Stimulated activated CD8-positive, alpha-beta memory T cell treated with anti-CD3 and anti-CD28 coated beads, Interleukin-15, amount 100 ng/mL, for 4 hours (primary cell): ENCODE results near the gene RRM2.
A peak's percentile ranks its signal among the peaks of the same experiment; 100 is the strongest.
"Not testable (repeated sequence)": the region's sequence is repeated elsewhere in the genome, so short reads cannot be mapped to it uniquely, and the experiment has no call there.

ENCODE experiments used
- DNase-seq, 2 donors: peaks; one replicate each; pipeline ENCODE4 v3.0.0-alpha.2; 2020; ENCODE audit warnings: low read depth in 2 of 2

Gene RRM2

DNA sequence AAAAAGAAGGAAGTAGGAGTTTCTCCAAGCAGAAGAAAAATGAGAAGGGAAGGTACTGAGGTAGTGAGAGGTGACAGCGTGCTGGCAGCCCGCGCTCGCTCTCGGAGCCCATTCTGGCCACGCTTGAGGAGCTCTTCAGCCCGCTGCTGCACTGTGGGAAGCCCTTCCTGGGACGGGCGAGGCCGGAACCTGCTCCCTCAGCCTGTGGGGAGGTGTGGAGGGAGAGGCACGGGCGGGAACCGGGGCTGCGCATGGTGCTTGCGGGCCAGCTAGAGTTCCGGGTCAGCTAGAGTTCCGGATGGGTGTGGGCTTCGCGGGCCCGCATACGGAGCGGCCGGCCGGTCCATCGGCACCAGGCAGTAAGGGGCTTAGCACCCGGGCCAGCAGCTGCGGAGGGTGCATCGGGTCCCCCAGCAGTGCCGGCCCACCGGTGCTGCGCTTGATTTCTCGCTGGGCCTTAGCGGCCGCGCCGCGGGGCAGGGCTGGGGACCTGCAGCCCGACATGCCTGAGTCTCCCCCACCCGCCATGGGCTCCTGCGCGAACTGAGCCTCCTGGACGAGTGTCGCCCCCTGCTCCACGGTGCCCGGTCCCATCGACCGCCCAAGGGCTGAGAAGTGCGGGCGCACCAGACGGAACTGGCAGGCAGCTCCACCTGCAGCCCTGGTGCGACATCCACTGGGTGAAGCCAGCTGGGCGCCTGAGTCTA, 31.2 kb upstream of the RRM2 start:
- DNase-seq: no peak

DNA sequence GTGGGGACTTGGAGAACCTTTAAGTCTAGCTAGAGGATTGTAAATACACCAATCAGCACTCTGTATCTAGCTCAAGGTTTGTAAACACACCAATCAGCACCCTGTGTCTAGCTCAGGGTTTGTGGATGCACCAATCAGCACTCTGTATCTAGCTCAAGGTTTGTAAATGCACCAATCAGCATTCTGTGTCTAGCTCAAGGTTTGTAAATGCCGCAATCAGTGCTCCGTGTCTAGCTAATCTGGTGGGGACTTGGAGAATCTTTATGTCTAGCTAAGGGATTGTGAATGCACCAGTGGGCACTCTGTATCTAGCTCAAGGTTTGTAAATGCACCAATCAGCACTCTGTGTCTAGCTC, 30.7 kb upstream of the RRM2 start:
- not testable (repeated sequence) for DNase-seq

DNA sequence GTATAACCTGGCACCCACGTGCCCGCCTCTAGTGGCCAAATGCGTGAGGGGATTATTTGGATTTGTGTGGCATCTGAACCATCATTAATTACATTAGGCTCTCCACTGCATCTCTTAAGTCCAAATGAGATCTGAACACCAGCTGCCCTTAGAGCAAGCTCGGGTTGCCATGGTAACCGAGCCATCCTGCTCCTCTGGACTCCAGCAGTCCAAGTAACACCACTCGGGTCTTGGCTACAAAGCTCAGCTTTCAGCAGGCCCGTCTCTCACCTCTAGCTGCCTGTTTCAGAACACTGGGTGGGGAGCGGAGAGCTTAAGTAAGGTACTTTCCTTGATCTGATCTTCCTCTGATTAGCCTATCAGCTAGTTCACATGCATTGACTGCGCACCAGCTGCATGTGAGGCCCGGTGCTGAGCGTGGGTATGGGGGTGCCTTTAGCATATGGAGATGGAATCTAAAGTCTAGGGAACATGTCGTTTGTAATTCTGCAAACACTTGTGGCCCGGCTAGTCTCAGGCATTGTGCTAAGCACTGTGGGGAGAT, 28.2 kb upstream of the RRM2 start:
- no peak for DNase-seq

DNA sequence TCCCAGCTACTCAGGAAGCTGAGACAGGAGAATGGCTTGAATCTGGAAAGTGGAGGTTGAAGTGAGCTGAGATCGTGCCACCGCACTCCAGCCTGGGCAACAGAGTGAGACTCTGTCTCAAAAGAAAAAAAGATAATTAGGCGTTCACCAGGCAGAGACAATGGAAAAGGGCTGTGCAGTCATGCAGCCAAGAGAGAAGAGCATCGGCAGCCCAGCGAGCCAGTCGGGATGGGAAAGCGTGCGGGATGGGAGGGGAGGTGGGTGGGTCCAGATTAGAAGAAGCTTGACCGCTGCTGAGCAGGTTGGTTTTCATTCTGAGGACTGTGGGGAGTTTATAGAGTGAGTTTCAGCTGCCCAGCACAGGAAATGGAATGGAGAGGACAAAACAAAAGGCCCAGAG, 27.4 kb upstream of the RRM2 start:
- DNase-seq: no peak

DNA sequence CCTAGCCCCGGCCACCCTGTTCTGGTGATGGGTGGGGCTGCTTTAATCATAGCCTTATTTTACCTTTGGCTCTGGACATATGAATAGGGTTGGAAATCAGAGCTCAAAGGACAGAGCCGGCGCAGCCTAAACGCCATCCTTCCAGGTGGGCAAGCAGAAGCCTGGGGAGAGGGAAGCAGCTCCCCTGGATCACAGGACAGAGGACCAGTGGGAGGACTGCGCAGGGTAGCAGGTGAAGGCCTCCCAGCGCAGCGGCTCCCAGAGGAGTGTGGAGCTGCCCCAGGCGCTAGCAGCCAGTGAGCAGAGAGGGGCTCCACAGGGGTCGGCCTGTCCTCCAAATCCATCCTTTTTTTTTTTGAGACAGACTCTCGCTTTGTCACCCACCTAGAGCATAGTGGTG, 25.9 kb upstream of the RRM2 start:
- no peak for DNase-seq

DNA sequence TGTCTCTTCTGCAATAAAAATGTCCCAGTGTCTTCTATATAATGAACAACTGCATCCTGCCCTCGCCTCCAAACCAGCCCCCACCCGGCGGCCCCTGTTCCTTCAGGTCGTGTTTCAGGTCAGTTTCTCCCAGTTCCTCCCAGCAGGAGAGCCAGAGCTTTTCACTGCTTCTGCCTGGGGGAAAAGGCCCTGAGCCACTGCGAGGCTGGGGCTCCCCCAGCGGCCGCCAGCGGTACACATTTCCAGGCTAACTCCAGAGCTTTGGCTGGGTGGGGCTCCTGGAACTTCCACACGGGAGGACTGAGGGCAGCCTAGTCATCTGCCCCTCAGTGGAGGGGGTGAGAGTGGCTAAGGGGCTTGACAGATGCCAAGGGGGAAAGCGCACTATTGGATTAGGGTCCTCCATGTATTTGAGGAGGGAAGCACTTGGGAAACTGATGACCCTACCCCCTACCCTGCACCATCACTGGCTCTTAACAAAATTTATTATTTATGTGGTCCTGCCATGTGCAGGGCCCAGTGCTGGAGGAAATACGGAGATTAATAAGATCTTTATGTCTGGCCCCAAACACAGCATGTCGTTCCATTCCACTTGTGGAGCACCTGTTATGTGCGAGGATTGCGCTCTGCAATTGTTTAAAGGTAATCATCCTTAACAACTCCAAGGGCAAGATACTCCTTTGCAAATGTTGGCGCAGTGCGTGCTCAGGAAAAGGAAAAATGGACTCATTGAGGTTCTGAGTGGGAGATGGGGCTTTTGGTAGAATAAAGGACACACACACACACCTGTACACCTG, 25.0 kb upstream of the RRM2 start:
- no peak for DNase-seq

DNA sequence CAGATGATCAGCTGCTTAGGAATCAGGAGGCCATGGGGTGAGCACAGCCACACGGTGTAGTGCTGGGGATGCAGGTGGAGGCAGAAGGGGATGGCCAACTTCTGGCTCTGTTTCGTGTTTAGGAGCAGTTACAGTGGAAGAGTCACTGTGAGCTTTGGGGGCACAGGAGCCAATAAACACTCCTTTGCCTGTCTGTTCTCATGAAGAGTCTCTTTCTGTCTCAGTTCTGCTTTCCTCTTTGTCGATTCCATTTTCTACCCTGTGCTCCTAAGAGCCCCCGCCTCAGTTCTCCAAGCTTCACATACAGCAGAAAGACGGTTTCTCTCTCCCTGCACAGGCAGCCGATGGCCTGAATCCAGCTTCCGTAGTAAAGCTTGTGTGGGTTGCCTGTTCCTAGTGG, 21.0 kb upstream of the RRM2 start:
- DNase-seq: no peak

DNA sequence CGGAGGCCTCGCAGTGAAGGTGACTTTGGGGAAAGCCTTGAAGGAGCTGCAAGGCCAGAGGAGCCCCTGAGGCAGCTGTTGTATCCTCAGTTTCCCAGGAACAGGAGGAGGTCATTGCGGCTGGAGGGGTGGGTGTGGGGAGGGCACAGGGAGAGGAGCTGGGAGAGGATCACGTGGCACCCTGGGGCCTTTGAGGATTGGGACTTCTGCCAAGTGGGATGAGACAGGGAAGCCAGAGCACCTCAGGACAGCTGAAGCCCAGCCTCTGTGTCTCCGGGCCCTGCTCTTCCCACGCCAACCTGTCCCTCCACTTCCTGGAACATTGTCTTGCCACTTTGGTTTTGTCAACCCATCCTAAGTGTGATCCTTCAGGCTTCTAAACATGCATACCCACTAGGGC, 19.4 kb upstream of the RRM2 start:
- no peak for DNase-seq

DNA sequence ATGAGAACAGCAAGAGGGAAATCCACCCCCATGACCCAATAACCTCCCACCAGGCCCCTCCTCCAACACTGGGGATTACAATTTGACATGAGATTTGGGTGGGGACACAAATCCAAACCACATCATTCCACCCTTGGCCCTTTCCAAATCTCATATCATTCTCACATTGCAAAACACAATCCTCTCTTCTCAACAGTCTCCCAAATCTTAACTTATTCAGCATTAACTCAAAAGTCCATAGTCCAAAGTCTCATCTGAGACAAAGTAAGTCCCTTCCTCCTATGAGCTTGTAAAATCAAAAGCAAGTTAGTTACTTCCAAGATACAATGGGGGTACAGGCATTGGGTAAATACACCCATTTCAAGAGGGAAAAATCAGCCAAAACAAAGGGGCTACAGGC, 17.6 kb upstream of the RRM2 start:
- DNase-seq: not testable (repeated sequence)

DNA sequence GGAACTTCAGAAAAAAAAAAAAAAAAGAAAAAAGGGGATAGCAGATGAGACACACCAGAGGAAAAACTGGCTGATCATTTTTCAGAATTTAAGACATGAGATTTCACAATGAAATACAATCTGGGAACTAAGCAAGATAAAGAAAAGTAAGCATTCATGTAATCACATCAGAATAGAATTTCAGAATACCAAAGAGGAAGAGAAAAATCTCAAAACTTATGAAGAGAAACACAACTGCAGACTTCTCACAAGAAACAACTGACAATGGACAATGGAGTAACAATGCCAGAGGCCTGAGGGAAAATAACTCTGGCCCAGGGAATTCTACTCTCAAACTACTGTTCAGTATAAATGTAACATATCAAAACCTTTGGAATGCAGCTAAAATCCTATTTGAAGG, 13.2 kb upstream of the RRM2 start:
- DNase-seq: no peak

DNA sequence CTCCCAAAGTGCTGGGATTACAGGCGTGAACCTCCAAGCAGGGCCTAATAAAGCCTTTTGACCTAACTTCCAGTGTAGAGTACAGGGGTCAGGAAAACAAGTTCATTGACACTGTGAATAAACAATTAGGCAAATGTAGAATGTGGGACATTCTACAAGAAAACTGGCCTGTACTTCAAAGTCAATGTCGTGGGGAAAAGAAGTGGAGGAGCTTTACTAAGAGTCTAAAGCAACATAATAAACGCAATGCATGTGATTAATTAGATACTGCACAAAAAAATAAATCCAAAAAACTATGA, 3.6 kb upstream of the RRM2 start:
- DNase-seq: no peak

DNA sequence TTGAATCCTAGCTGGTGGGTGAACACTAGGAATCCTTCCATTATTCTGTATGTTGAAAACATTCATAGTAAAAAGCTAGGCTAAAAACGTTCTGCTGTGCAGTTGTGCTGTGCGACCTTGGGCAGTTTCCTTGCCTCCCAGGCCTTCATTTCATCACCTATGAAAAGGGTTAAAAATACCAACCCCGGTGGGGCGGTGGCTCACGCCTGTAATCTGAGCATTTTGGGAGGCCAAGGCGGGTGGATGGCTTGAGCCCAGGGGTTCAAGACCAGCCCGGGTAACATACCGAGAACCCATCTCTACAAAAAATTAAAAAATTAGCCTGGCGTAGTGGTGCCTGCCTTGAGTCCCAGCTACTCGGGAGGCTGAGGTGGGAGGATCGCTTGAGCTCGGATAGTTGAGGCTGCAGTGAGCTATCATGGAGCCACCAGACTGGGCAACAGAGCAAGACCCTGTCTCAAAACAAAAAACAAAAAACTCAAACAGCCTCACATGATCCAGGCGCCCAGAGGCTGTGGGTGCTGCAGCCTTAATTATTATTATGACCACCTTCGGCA, 2.9 kb upstream of the RRM2 start:
- DNase-seq: no peak

DNA sequence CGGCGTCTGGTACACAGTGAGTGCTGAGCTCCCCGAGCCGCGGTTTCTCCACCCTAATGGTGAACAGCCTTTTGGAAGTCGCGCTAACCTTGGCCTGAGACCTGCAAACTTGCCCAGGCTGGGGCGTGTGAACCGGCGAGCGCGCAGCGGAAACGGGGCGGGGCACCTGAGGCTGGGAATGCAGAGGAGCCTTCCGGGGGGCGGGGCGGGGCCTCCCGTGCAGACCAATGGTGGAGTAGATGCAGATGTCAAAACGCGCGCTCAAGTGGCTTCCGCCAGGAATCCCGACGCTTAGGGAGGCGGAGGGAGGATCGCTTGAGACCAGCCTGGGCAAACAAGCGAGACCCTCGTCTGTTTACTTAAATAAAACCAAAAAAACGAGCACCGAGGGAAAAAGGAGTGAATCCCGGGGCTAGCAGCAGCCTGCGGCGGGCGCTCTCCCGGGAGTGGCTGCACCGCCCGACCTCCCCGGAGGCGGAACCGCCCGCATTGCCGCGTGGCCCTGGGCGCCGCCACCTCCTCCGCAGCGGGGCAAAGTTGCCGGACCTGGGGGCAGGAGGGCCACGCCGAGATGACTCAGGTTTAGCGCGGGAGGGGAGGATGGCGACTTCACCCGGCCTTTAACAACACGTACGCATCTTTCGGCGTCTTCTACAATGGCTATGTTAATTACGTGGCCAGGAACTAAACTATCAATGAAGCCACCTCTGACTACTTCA, 2.2 kb upstream of the RRM2 start:
- DNase-seq: peak; percentile 84 to 85

DNA sequence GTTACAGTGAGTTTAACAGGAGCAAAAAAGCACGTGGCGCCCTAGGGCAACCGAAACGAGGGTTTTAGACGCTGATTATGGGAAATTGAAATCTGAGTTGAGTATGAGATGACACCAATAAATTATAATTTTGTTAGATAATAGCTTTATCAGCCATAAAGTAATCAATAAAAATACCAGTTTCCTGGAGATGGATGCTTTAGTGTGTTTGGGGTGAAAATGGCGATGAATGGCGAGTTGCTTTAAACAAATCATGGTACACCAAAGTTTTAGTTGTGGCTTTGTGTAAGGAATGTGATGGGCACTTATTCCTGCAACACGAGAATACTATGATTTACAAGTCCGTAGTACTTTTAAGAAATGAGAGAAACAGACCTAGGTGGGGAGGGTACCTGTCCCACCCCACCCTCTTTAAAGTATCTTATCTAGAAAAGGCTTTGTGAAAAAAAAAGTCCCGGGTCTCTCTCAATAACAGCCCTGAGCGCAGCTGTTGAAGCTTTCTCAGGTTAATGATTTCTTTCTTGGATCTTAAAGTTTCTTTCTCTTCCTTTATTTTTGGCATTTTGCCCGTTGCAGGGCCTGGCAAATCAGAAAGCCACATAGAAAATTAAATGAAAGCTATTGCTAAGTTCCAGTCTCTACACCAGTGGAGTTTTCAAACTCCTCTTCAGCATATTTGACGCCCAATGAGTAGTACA, 1.5 kb upstream of the RRM2 start:
- DNase-seq: no peak

DNA sequence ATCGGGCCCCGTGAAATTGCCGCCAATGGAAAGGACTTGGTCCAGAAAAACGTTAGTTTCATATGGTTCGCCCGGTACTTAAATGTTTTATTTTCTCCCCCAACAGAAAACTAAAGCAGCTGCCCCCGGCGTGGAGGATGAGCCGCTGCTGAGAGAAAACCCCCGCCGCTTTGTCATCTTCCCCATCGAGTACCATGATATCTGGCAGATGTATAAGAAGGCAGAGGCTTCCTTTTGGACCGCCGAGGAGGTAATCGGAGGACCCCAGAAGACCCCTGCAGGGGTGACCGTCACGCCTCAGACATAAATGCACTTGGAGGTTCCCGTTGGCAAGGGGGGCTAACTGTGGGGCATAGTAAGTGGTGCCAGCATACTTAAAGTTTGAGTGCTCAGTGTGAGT, 742 bp downstream of the RRM2 start:
- DNase-seq: no peak

DNA sequence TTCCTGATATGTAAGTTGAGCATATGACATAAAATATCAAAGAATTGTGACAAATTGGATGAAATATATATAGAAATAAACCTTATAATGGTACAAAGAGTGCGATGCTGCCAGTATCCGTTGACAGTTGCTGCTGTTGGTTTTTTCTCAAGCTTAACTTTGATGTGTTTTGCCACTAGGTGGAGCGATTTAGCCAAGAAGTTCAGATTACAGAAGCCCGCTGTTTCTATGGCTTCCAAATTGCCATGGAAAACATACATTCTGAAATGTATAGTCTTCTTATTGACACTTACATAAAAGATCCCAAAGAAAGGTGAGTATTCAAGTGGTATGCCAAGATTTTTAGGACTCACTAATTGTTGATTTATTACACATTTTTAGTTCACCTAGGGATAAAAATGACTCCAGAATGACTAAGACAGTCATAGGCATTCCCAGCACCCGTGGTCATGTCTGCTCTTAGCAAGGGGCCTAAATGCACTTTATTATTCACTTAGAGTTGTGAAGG, 2.1 kb downstream of the RRM2 start:
- DNase-seq: no peak

DNA sequence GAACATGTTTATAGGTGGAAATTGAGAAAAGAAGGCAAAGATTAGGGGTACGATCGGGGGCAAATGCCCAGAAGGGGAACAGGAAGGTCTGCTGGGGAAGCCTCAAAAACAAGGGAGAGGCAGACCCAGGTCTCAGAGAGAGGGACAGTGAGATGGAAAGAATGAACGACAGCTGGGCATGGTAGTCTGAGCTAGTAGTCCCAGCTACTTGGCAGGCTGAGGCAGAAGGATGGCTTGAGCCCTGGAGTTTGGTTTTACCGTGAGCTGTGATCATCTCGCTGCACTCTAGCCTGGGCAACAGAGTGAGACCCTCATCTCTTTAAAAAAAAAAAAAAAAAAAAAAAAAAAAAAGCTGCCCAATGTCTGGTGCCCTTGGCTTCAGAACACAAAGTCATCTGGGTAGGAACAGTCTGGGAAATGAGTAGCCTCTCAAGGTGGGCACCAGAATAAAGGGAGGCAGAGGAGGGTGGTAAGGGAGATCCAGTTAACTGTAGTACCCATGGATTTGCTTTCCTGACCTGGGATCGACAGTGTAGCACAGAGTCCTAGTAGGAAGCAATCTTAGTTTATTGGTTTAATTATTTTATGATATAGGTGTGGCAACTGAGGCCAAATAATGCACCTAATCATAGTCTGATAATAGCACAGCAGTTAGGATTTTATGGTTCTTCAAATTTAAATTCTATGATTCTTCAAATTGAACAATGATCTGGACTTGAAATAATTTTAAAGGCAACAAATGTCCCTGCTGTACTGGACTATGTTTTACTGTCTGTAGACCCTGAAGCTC, 3.5 kb downstream of the RRM2 start:
- no peak for DNase-seq

DNA sequence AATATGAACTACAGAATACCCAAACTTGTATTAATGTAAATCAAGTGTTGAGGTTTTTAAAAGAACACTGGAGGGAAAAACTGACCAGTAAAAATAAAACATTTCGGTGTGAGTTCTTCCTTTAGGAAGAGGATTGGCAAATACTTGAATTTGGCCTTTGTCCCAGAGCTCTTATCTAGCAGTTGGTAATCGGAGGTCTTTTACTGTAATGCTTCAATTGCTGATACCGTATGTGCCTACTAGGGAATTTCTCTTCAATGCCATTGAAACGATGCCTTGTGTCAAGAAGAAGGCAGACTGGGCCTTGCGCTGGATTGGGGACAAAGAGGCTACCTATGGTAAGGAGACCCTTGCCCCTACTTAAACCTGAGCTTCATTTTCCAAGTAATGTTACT, 4.1 kb downstream of the RRM2 start:
- DNase-seq: no peak

DNA sequence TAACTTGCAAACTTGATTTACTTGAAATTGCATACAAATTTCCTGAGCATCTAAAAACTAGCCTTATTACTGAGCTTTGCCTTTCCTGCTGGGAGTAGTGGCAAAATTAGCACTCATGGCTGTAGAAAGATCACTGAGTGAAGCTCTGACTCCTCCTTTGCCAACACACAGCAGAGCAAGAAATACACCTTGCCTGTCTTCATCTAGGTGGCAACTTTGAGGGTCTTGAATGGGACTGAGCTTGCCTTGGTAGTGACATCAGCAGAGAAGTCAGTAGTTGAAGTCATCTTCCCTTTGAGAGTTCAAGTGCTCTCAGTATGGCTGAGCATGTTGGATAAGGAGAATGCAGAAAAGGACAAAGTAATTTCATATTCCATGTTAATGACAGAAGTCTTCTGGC, 5.9 kb downstream of the RRM2 start:
- no peak for DNase-seq

DNA sequence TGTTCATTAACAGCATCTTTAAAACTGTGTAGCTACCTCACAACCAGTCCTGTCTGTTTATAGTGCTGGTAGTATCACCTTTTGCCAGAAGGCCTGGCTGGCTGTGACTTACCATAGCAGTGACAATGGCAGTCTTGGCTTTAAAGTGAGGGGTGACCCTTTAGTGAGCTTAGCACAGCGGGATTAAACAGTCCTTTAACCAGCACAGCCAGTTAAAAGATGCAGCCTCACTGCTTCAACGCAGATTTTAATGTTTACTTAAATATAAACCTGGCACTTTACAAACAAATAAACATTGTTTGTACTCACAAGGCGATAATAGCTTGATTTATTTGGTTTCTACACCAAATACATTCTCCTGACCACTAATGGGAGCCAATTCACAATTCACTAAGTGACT, 7.0 kb downstream of the RRM2 start:
- no peak for DNase-seq

DNA sequence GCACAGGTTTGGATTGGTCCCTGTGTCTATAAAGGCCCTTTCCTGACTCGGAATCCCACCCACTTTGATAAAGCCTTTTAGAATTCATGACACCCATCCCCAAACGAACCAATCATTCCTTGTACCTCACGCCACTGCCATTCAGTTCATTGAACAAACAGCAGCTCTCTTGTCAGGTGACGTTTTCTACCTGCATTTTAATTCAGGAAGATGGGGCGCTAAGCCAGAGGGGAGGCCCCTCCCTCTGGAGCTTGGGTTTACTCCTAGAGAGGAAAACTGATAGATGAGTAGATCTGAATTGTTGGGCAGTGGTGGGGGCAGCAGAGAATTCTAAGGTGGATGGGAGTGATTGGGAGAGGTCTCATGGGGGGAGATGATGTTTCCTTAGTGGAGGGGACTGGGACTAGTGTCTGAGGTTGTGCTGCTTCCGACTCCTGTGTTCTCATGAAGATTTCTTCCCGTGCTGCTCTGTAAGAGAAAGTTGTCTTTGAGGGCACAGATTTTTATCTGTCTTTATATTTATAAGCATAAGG, 9.6 kb downstream of the RRM2 start:
- DNase-seq: no peak
